ENCODE data around the gene CADPS.

Gene CADPS

GRCh38 chr3:62548528-62549205 lies 326.5 kb downstream of the CADPS start:
- DNase-seq, result no peak

- DNase-seq, result no peak
Observed at GRCh38 chr3:62546266-62546665, 328.9 kb downstream of the CADPS start.

- no peak for DNase-seq
Observed at GRCh38 chr3:62542185-62542584, 333.0 kb downstream of the CADPS start.

GRCh38 chr3:62539762-62540161 lies 335.5 kb downstream of the CADPS start:
- DNase-seq, result no peak

- no peak for DNase-seq
Observed at GRCh38 chr3:62538691-62539356, 336.4 kb downstream of the CADPS start.

GRCh38 chr3:62534326-62534725 lies 340.9 kb downstream of the CADPS start:
- no peak for DNase-seq

GRCh38 chr3:62532796-62533195 lies 342.4 kb downstream of the CADPS start:
- DNase-seq, result no peak

GRCh38 chr3:62531981-62532380 lies 343.2 kb downstream of the CADPS start:
- no peak for DNase-seq

- DNase-seq, result no peak
Observed at GRCh38 chr3:62531493-62531892, 343.7 kb downstream of the CADPS start.

- no peak for DNase-seq
Observed at GRCh38 chr3:62529230-62529629, 346.0 kb downstream of the CADPS start.

GRCh38 chr3:62527474-62527873 lies 347.7 kb downstream of the CADPS start:
- DNase-seq, result no peak

GRCh38 chr3:62525281-62525680 lies 349.9 kb downstream of the CADPS start:
- DNase-seq, result no peak

- no peak for DNase-seq
Observed at GRCh38 chr3:62523672-62524071, 351.5 kb downstream of the CADPS start.

GRCh38 chr3:62521464-62522105 lies 353.6 kb downstream of the CADPS start:
- DNase-seq, result no peak

GRCh38 chr3:62503516-62503915 lies 371.7 kb downstream of the CADPS start:
- DNase-seq, result no peak

- DNase-seq, result no peak
Observed at GRCh38 chr3:62502315-62503300, 372.6 kb downstream of the CADPS start.

- no peak for DNase-seq
Observed at GRCh38 chr3:62501289-62501668, 373.9 kb downstream of the CADPS start.

- no peak for DNase-seq
Observed at GRCh38 chr3:62500556-62501288, 374.5 kb downstream of the CADPS start.

GRCh38 chr3:62497156-62497555 lies 378.1 kb downstream of the CADPS start:
- DNase-seq, result no peak

- DNase-seq, result no peak
Observed at GRCh38 chr3:62496503-62496902, 378.7 kb downstream of the CADPS start.

GRCh38 chr3:62493109-62493801 lies 382.0 kb downstream of the CADPS start:
- DNase-seq, result no peak

GRCh38 chr3:62482961-62483360 lies 392.3 kb downstream of the CADPS start:
- no peak for DNase-seq

All from NCI-H1417 treated with DMSO at 0.1 percent for 48 hours (cell line).